AG09319 (cell line): ENCODE measurements around the gene CCDC148.
A peak's percentile ranks its signal among the peaks of the same experiment; 100 is the strongest.

ENCODE experiments used
- DNase-seq: peaks from one replicate; pipeline ENCODE4 v3.0.0-alpha.2; 2010; ENCODE audit warnings: low read depth; ENCODE audit errors: extremely low read depth
- TF ChIP-seq, protein P1 (sequence below): IDR thresholded peaks from 2 replicates; pipeline ENCODE4 v1.5.1; 2011; ENCODE audit warnings: low read depth, mild to moderate bottlenecking, inconsistent platforms, low read length, moderate library complexity

Gene CCDC148

GRCh38 chr2:158456309-158457066 is at the start of gene CCDC148, which contains the start of gene PKP4:
Gene CCDC148 (minus strand): TSS chr2:158456753. CDS start chr2:158456439, 314 bp downstream.
Gene PKP4 (plus strand): TSS chr2:158456952. CDS start chr2:158533185, 76,233 bp downstream.
- TF ChIP-seq, protein P1, sequence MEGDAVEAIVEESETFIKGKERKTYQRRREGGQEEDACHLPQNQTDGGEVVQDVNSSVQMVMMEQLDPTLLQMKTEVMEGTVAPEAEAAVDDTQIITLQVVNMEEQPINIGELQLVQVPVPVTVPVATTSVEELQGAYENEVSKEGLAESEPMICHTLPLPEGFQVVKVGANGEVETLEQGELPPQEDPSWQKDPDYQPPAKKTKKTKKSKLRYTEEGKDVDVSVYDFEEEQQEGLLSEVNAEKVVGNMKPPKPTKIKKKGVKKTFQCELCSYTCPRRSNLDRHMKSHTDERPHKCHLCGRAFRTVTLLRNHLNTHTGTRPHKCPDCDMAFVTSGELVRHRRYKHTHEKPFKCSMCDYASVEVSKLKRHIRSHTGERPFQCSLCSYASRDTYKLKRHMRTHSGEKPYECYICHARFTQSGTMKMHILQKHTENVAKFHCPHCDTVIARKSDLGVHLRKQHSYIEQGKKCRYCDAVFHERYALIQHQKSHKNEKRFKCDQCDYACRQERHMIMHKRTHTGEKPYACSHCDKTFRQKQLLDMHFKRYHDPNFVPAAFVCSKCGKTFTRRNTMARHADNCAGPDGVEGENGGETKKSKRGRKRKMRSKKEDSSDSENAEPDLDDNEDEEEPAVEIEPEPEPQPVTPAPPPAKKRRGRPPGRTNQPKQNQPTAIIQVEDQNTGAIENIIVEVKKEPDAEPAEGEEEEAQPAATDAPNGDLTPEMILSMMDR, result no peak; the same call in 1 of the 2 replicates
- DNase-seq, result peak; percentile 79

DNA sequence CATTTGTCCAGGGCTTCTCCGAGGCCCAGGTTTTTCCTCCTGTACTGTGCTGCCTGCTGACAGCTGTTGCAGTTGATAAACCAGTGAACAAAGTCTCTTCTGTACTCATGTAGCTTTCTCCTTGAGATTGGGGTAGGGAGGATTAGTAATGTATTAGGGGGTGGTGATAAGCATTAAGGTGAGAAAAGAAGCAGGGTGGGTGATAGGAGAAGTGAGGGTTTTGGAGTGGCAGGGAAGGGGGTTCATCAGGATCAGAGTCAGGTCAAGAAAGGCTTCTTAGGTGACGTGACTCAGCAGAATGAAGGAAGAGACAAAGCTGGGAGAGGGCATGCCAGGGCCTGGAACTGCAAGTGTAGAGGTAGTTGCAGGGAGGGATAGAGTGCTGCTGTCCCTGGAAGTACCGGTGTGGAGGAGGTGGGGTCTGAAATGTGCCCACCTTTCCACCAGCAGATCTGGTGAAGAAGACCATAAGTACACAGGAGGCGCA is 48.9 kb upstream of the CCDC148 start:
- no peak for DNase-seq
- TF ChIP-seq, protein P1, result no peak

DNA sequence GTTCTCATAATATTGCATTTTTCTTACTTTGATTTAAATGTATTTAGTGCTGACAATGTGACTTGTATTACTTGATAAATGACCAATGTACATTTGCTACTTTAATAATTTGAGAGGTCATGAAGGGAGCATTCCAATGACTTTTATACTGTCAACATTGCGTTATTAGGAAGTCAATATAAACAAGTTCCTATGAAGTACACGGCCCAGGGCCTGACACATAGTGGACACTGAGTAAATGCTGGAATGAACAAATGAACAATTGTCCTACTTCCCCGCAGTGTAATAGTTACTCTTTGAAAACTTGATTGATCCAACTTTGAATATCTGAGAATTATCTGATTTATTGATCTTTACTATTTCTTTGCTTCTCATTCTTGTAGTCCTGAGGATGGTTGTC is 47.5 kb upstream of the CCDC148 start:
- no peak for DNase-seq
- TF ChIP-seq, protein P1, result no peak

DNA sequence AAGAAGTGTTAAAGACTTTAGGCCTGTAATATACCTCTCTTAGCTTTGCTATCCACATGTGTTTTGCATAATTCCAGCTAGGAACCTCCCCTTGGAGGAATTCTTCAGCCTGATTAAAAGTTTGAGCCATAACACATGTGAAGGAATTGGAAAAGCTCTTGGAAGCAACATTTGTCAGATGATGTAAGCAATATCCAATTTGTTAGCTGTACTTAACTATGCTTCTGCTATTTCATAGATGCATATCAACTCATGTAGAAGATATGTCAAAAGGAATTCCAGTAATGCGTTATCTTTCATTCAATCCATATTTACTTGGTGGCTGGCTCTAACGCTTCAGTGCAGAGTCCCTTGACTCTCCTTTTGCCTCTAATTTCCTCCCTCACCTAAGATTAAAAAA is 46.4 kb upstream of the CCDC148 start:
- DNase-seq, result peak; percentile 79
- TF ChIP-seq, protein P1, result no peak

GRCh38 chr2:158501301-158501700 is 44.7 kb upstream of the CCDC148 start:
- TF ChIP-seq, protein P1, result no peak
- no peak for DNase-seq

DNA sequence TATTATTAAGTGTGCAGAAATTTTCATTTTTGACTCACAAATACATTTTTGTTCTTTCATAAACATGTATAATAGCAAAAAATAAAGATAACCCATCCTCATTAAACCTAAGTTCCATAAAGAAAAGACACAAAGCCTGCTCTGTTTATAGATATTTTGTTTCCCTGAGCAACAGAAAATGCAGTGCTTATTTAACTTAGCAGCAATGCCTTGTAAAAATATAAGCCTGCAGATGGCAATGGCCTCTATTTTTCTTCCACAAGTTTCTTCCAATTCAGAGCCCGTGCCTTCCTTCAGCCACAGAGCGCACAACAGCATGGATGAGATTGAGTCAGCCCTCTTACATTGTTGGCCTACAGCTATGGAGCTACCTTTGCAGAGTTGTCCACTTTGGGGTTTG is 43.8 kb upstream of the CCDC148 start:
- no peak for DNase-seq
- TF ChIP-seq, protein P1, result no peak

- DNase-seq, result no peak
- TF ChIP-seq, protein P1, result no peak
Measured at GRCh38 chr2:158499383-158499782, 42.8 kb upstream of the CCDC148 start.
